Measurements from ENCODE around the gene SYT1. TPM values are rescaled to one million over a fixed set of nuclear protein-coding genes. Genes with fewer than 3 reads are reported as not detected.
A peak's percentile ranks its signal among the peaks of the same experiment; 100 is the strongest.

Gene SYT1
- total and polyA plus RNA-seq, 2 of the 8 experiments (the other 6 are each of a cell fraction or from before 2014, with no cell fraction given) = 11.0 to 34.6 TPM

- H2AK5ac ChIP-seq (ENCODE audit: low read depth, low read length) = no peak overlapping the region
- H3K23ac ChIP-seq (ENCODE audit: insufficient read length) = no peak overlapping the region
- no peaks in the 10 kb centered on the region; the same call in 1 of the 2 replicates for H3K23me2 ChIP-seq (ENCODE audit: low read depth, low read length)
- no peak overlapping the region for H2BK5ac ChIP-seq (ENCODE audit: low read depth, low read length)
- no peak overlapping the region for H3K14ac ChIP-seq (ENCODE audit: insufficient read length)
- no peak overlapping the region for H3K4ac ChIP-seq (replicated peaks; ENCODE audit: insufficient read length, low read depth, low read length)
- no peak overlapping the region for H3K4me3 ChIP-seq (ENCODE audit: extremely low read depth in 1 of 4, insufficient read depth in 2 of 4, low read depth in 3 of 4, low read length in 4 of 4)
- H3K36me3 ChIP-seq (ENCODE audit: control insufficient read depth in 2 of 4, insufficient read depth in 4 of 4, low read length in 3 of 4) = no peaks in the 10 kb centered on the region; a peak in 1 of 8 replicates
- no peak overlapping the region for H2BK120ac ChIP-seq (replicated peaks; ENCODE audit: low read depth, low read length)
- no peak overlapping the region for H2AFZ ChIP-seq (ENCODE audit: low read length)
- ChIA-PET POLR2A (ENCODE audit: partially characterized antibody) (no interaction called here), CTCF (ENCODE audit: partially characterized antibody) (no interaction called here)
- H3K79me2 ChIP-seq (ENCODE audit: control insufficient read depth in 1 of 2, insufficient read depth in 2 of 2, low read length in 2 of 2) = no peaks in the 10 kb centered on the region
- H2BK20ac ChIP-seq (ENCODE audit: low read length) = no peak overlapping the region
- no peak overlapping the region for H4K5ac ChIP-seq (ENCODE audit: insufficient read length, low read depth, low read length)
- no peak overlapping the region for H3K56ac ChIP-seq (replicated peaks; ENCODE audit: insufficient read length, low read depth, low read length)
- no peaks in the 10 kb centered on the region for H3K27me3 ChIP-seq (replicated peaks in 1 of 4; ENCODE audit: control insufficient read depth in 3 of 4, extremely low read depth in 1 of 4, insufficient read depth in 3 of 4, low read length in 3 of 4)
- H3K4me1 ChIP-seq (replicated peaks in 1 of 4; ENCODE audit: control insufficient read depth in 3 of 4, insufficient read depth in 4 of 4, low read length in 3 of 4) = peaks cover 0 to 8% (median 1%) of the 10 kb centered on the region in 4 experiments; a peak in 2 of 7 replicates
- no peak overlapping the region for H3K27ac ChIP-seq (ENCODE audit: low read depth, low read length)
- no peak overlapping the region for H2BK12ac ChIP-seq (ENCODE audit: low read depth, low read length)
- WGBS, 2 experiments (ENCODE audit: extremely low coverage in 1 of 2, insufficient coverage in 1 of 2, insufficient read length in 1 of 2, insufficient replicate concordance in 2 of 2, low coverage in 1 of 2, low lambda C conversion rate in 2 of 2, missing lambda C conversion rate in 1 of 2) = 96% methylated on average over 1 of the region's 1 CpG; no CpG with 5 or more reads in 1 of the 2 experiments
- DNase-seq (ENCODE audit: low read depth in 1 of 2, low spot score in 2 of 2) (no peak), FAIRE-seq (no peak)
- H4K91ac ChIP-seq (replicated peaks; ENCODE audit: insufficient read length, low read length) = no peak overlapping the region
- TF ChIP-seq CTCF (IDR thresholded peaks at IDR 0.05; ENCODE audit: control extremely low read depth in 1 of 3, insufficient read depth in 1 of 3, low read depth in 1 of 3, low read length in 3 of 3) (peak in 1 of 3 experiments; percentile 17; a peak in 2 of 4 replicates), RAD21 (IDR thresholded peaks at IDR 0.05 in 1 of 2, conservative IDR thresholded peaks at IDR 0.05 in 1 of 2; ENCODE audit: low read depth in 2 of 2, low read length in 2 of 2) (peak; percentile 49 to 51), EZH2 (IDR thresholded peaks at IDR 0.05; ENCODE audit: low read depth, low read length, severe bottlenecking) (no peak)
- H3K9ac ChIP-seq (replicated peaks in 1 of 4; ENCODE audit: extremely low read depth in 1 of 4, low read depth in 3 of 4, low read length in 3 of 4) = no peak overlapping the region
- H4K20me1 ChIP-seq (replicated peaks in 1 of 2; ENCODE audit: control insufficient read depth in 1 of 2, insufficient read depth in 2 of 2, low read length in 2 of 2) = no peaks in the 10 kb centered on the region
- H4K8ac ChIP-seq (ENCODE audit: extremely low read depth, insufficient read depth, low read length) = no peak overlapping the region
- H2BK15ac ChIP-seq (ENCODE audit: low read length) = no peak overlapping the region
- H3K4me2 ChIP-seq (ENCODE audit: insufficient read depth in 1 of 2, low read depth in 2 of 2, low read length in 2 of 2) = no peak overlapping the region
- no peak overlapping the region for H3K18ac ChIP-seq (ENCODE audit: extremely low read depth, low read length)
- H3K9me3 ChIP-seq (ENCODE audit: insufficient read depth in 2 of 2, low read depth in 1 of 2, low read length in 1 of 2) = no peaks in the 10 kb centered on the region
- H3K79me1 ChIP-seq (ENCODE audit: low read depth, low read length) = no peaks in the 10 kb centered on the region
Observed at GRCh38 chr12:79006306-79006705, 141.7 kb downstream of the SYT1 start.

Measured in H1 (cell line).